WTC11 (cell line): ENCODE data around the gene CPNE6. TPM values are rescaled to one million over a fixed set of nuclear protein-coding genes. Genes with fewer than 3 reads are reported as not detected.

Experiments
- ATAC-seq: fragments of 200-7000 bp; cut with Tn5 transposase; 2 replicates; pipeline ENCODE4 v1.10.0; 2021; ENCODE audit warnings: mild to moderate bottlenecking, moderate library complexity
- CTCF ChIA-PET: fragments of 300-600 bp; sonication (Branson Sonifier 250); formaldehyde crosslinking; loops from one replicate; lab custom pipeline; 2021; ENCODE audit warnings: antibody characterized with exemption; lab: Charles Lee
- POLR2A ChIA-PET: fragments of 350-600 bp; sonication (Branson Sonifier 250); formaldehyde crosslinking; loops from one replicate; lab custom pipeline; 2021; ENCODE audit warnings: antibody characterized with exemption; lab: Charles Lee
- DNase-seq: peaks from one replicate; pipeline ENCODE4 v3.0.0; 2021; ENCODE audit warnings: low spot score
- H3K27ac Mint-ChIP-seq: 2 replicates; pipeline ENCODE4 v1.8.0; 2021; ENCODE audit warnings: mixed read lengths
- H3K27me3 Mint-ChIP-seq: 2 replicates; pipeline ENCODE4 v1.8.0; 2021; ENCODE audit warnings: low read depth, mild to moderate bottlenecking, moderate library complexity, mixed read lengths
- H3K36me3 Mint-ChIP-seq: 2 replicates; pipeline ENCODE4 v1.8.0; 2021; ENCODE audit warnings: mixed read lengths
- H3K4me1 Mint-ChIP-seq: 2 replicates; pipeline ENCODE4 v1.8.0; 2022; ENCODE audit warnings: mixed read lengths
- H3K4me3 Mint-ChIP-seq: 2 replicates; pipeline ENCODE4 v1.8.0; 2021; ENCODE audit warnings: mild to moderate bottlenecking, moderate library complexity, mixed read lengths
- H3K9me3 Mint-ChIP-seq: 2 replicates; pipeline ENCODE4 v1.8.0; 2021; ENCODE audit warnings: mixed read lengths
- AFF4 ChIP-seq: sonication (generic); formaldehyde crosslinking; IDR thresholded peaks from 2 replicates; pipeline ENCODE4 v1.8.1; 2023; ENCODE audit warnings: mild to moderate bottlenecking, missing genetic modification reagents, borderline replicate concordance
- ATF3 ChIP-seq: sonication (generic); formaldehyde crosslinking; conservative IDR thresholded peaks from 2 replicates; pipeline ENCODE4 v1.8.1; 2022; ENCODE audit warnings: mild to moderate bottlenecking, missing genetic modification reagents
- ATF6 ChIP-seq: sonication (generic); formaldehyde crosslinking; IDR thresholded peaks from 2 replicates; pipeline ENCODE4 v1.8.1; 2023; ENCODE audit warnings: mild to moderate bottlenecking, missing genetic modification reagents
- ESRRA ChIP-seq: sonication (generic); formaldehyde crosslinking; IDR thresholded peaks from 2 replicates; pipeline ENCODE4 v1.8.1; 2022; ENCODE audit warnings: mild to moderate bottlenecking, missing genetic modification reagents, borderline replicate concordance
- HMGA2 ChIP-seq: fragments of 250-450 bp; sonication (Bioruptor Pico); IDR thresholded peaks from 2 replicates; pipeline ENCODE4 v1.4.0; 2021; ENCODE audit warnings: mild to moderate bottlenecking, moderate library complexity
- IRF2 ChIP-seq: sonication (generic); formaldehyde crosslinking; IDR thresholded peaks from 2 replicates; pipeline ENCODE4 v1.8.0; 2022; ENCODE audit warnings: low read depth, missing genetic modification reagents, borderline replicate concordance
- KAT7 ChIP-seq: sonication (generic); formaldehyde crosslinking; IDR thresholded peaks from 2 replicates; pipeline ENCODE4 v1.8.1; 2023; ENCODE audit warnings: missing genetic modification reagents, mild to moderate bottlenecking, borderline replicate concordance
- MAX ChIP-seq: sonication (generic); formaldehyde crosslinking; IDR thresholded peaks from 2 replicates; pipeline ENCODE4 v1.8.0; 2022; ENCODE audit warnings: mild to moderate bottlenecking, missing genetic modification reagents
- MYBL2 ChIP-seq: sonication (generic); formaldehyde crosslinking; IDR thresholded peaks from 2 replicates; pipeline ENCODE4 v1.8.1; 2023; ENCODE audit warnings: mild to moderate bottlenecking, moderate library complexity, missing genetic modification reagents
- NR2C2 ChIP-seq: sonication (generic); formaldehyde crosslinking; IDR thresholded peaks from 2 replicates; pipeline ENCODE4 v1.8.0; 2022; ENCODE audit warnings: mild to moderate bottlenecking, missing genetic modification reagents
- PRRX2 ChIP-seq: fragments of 250-450 bp; sonication (Bioruptor Pico); IDR thresholded peaks from 2 replicates; pipeline ENCODE4 v1.8.0; 2021; ENCODE audit warnings: mild to moderate bottlenecking
- USF1 ChIP-seq: sonication (generic); formaldehyde crosslinking; IDR thresholded peaks from 2 replicates; pipeline ENCODE4 v1.8.0; 2022; ENCODE audit warnings: mild to moderate bottlenecking, missing genetic modification reagents
- ZBTB21 ChIP-seq: sonication (generic); formaldehyde crosslinking; IDR thresholded peaks from 2 replicates; pipeline ENCODE4 v1.8.1; 2023; ENCODE audit warnings: mild to moderate bottlenecking, missing genetic modification reagents, borderline replicate concordance
- ZMAT4 ChIP-seq: fragments of 250-450 bp; sonication (Bioruptor Pico); IDR thresholded peaks from 2 replicates; pipeline ENCODE4 v1.9.0; 2021; ENCODE audit warnings: mild to moderate bottlenecking
- ZNF232 ChIP-seq: sonication (generic); formaldehyde crosslinking; IDR thresholded peaks from 2 replicates; pipeline ENCODE4 v1.8.0; 2022; ENCODE audit warnings: mild to moderate bottlenecking, missing genetic modification reagents
- ZNF317 ChIP-seq: sonication (generic); formaldehyde crosslinking; IDR thresholded peaks from 2 replicates; pipeline ENCODE4 v1.8.1; 2023; ENCODE audit warnings: low read depth, mild to moderate bottlenecking, moderate library complexity, missing genetic modification reagents, borderline replicate concordance
- ZNF423 ChIP-seq: fragments of 250-450 bp; sonication (Bioruptor Pico); IDR thresholded peaks from 2 replicates; pipeline ENCODE4 v2.1.2; 2022; ENCODE audit warnings: mild to moderate bottlenecking, moderate library complexity
- ZSCAN18 ChIP-seq: fragments of 250-450 bp; sonication (Bioruptor Pico); IDR thresholded peaks from 2 replicates; pipeline ENCODE4 v2.1.2; 2022; ENCODE audit warnings: mild to moderate bottlenecking, moderate library complexity
- total RNA-seq: library from RNA; stranded (reverse); gene quantifications from 3 replicates; pipeline ENCODE4 v1.2.3, GENCODE V29; 2021

The CPNE6 gene
- total RNA-seq, 1 experiment from 2014 or later = not detected

GRCh38 chr14:24068711-24069410 is 2.5 kb upstream of the CPNE6 start:
- H3K27me3 Mint-ChIP-seq = no peaks in the 10 kb centered on the region
- H3K27ac Mint-ChIP-seq = no peak overlapping the region
- ChIA-PET POLR2A (interaction anchor here (0.7 to 2.0 kb wide), 4 partner anchors 11 to 502 kb away, joined by 3 to 8 read pairs (median 4); partner anchors contain the start of gene EMC9), CTCF (interaction anchor here (0.6 to 2.8 kb wide), 5 partner anchors 11 to 65 kb away, joined by 3 to 19 read pairs (median 4); no protein-coding TSS in a partner anchor)
- H3K4me3 Mint-ChIP-seq = no peak overlapping the region
- DNase-seq = no peak
- ATAC-seq = no peak
- no peak for TF ChIP-seq ZSCAN18 (CRISPR knock-in tag)
- TF ChIP-seq HMGA2 = no peak
- no peak for TF ChIP-seq ESRRA (CRISPR knock-in tag)
- no peak for TF ChIP-seq ATF3 (CRISPR knock-in tag)
- TF ChIP-seq ZNF232 (CRISPR knock-in tag) = no peak
- TF ChIP-seq KAT7 (CRISPR knock-in tag) = no peak
- no peak for TF ChIP-seq NR2C2
- no peak for TF ChIP-seq PRRX2 (CRISPR knock-in tag)
- TF ChIP-seq AFF4 (CRISPR knock-in tag) = no peak
- no peak for TF ChIP-seq ZNF423 (CRISPR knock-in tag)
- TF ChIP-seq MAX (CRISPR knock-in tag) = no peak
- no peak for TF ChIP-seq ZBTB21
- TF ChIP-seq ZMAT4 (CRISPR knock-in tag) = no peak
- no peak for TF ChIP-seq IRF2 (CRISPR knock-in tag)
- no peak for TF ChIP-seq MYBL2
- TF ChIP-seq USF1 (CRISPR knock-in tag) = no peak
- TF ChIP-seq ZNF317 (CRISPR knock-in tag) = no peak
- TF ChIP-seq ATF6 (CRISPR knock-in tag) = no peak
- H3K9me3 Mint-ChIP-seq = no peaks in the 10 kb centered on the region
- no peaks in the 10 kb centered on the region for H3K4me1 Mint-ChIP-seq
- H3K36me3 Mint-ChIP-seq = no peaks in the 10 kb centered on the region
